NCI-H82 treated with DMSO at 0.1 percent for 48 hours (cell line): ENCODE measurements around the gene MEF2C.
"Not testable (repeated sequence)": the region's sequence is repeated elsewhere in the genome, so short reads cannot be mapped to it uniquely, and the experiment has no call there.

ENCODE experiments used
- DNase-seq: peaks from one replicate; lab custom pipeline; 2025; ENCODE audit not compliant: unreplicated experiment; lab: John Stamatoyannopoulos, UW

Gene MEF2C

DNA sequence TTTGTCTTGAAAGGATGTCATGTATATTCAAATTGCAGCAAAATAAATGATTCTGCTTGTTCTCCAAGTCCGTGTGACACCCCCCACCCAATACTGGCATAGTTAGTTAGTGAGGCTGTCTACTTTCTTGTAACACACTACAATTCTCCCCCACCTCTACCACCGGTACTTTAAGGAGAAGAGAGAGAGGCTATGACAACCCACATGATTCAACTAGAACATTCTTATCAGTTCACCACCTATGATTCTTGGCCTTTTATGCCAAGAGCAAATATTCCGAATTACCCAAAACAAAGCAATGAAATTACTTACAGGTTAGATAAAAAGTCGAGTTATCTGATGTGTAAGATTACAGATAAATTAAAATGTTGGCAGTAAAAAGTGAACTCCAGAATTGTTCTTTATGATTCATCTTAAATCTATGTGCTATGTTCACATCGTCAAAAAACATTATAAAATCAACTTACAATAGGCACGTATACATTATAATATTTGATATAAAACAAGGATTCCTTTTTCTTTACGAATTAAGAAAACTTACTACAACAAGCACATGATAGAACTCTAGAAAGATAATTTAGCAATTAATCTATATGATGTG lies 14.4 kb downstream of the MEF2C start:
- DNase-seq, result no peak

DNA sequence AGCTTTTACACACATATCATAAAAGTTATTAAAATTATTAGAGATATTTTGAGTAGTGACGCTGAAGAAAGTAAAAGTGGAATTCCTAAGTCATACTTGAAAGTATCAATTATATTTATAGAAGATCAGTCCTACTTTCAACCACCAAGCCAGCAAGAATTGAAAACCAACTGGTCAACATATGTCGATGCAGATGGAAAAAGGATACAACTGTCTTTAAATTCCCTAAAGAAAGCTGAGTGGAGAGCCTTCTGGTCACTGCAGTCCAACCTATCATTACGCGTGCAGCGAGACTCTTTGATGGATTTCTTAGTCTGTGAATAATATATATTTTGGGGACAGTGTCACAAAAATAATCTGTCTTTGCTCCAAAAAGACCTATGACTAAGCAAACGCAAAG lies 15.3 kb downstream of the MEF2C start:
- no peak for DNase-seq

DNA sequence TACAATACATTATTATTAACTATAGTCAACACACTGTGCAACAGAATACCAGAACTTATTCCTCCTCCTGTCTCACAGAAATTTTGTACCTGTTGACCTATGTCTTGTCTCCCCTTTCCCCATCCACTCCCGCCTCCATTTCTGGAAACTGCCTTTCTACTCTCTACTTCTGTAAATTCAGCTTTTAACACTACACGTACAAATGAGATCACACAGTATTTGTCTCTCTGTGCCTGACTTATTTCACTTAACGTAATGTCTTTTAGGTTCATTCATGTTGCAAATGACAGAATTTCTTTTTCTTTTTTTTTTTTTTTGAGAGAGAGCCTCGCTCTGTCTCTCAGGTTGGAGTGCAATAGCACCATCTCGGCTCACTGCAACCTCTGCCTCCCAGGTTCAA lies 19.5 kb downstream of the MEF2C start:
- no peak for DNase-seq

GRCh38 chr5:88862547-88863175 lies 20.3 kb downstream of the MEF2C start:
- no peak for DNase-seq

GRCh38 chr5:88861231-88861630 lies 21.8 kb downstream of the MEF2C start:
- DNase-seq, result no peak

DNA sequence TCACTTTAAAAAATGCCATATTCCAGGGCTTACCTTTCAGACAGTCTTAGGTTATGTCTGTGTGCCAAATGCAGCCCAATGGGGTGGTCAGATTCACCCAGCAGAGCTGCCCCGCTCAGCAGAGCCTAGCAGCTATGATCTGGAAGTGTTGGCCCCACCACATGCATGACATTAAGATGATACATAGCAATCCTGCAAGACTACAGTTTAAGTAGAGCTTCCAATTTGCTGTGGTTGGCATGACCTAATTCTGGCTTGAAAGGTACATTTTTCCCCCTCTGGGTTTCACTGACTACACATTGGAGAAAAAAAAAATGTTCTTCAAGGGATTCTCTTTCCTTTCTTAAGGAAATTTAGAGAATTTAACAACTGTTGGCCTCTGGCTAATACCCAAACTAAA lies 22.5 kb downstream of the MEF2C start:
- no peak for DNase-seq

GRCh38 chr5:88858392-88858791 lies 24.6 kb downstream of the MEF2C start:
- no peak for DNase-seq

- not testable (repeated sequence) for DNase-seq
These were observed 26.6 kb downstream of the MEF2C start for GRCh38 chr5:88856381-88856780.

GRCh38 chr5:88854769-88855168 lies 28.2 kb downstream of the MEF2C start:
- no peak for DNase-seq

DNA sequence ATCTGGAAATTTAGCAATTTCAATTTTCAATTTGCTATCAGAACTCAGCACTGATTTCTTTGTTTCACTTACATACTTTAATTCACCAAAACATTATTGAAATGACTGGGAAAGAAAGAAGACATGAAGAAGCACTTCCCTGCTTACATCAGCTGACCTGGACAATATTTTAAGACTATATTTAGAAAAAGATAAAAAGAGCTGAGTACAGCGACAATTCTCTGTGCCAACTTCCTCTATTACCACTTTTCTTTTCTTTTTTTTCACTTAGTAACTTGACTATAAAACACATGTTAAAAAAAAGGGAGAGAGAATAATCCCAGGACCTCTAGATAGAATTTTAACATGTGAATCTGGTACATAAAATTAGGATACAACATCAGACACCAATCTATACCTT lies 35.6 kb downstream of the MEF2C start:
- no peak for DNase-seq

DNA sequence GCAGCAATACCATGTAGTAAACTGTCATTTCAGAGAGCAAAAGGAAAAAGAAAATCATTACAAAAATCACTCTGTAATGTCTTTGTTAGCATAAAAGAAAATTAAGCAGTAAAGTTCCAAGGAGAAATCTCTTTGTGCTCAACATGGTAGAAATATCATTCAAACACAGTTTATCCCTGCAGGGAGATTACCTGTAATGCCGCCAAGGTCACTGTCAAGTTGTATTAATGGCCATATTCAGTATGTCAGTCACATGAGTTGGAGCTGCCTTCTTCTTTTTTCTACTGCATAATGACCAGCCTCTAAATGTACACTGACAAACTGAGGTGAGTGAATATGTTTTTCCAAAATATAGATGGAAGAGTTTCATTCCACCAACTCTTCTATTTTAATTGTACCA lies 36.5 kb downstream of the MEF2C start:
- DNase-seq, result no peak

- DNase-seq, result no peak
These were observed 37.8 kb downstream of the MEF2C start for GRCh38 chr5:88845081-88845697.

DNA sequence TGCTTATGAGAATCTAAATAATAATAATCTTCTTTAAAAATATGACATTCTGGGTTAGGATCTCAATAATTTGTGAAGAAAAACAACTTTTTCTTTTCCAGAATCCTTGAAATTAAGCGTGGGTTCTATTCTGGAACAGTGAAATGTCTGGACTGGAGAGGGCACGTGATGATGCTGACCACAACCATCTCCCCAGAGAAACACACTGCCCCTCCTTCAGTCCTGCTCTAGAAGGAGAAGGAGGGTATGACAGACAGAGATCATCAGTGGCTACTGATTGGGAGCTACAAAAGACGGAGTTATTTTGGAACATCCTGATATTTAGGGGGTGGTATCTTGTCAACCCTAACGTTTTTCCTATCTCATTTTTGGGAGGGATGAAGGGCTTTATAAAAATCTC lies 40.2 kb downstream of the MEF2C start:
- no peak for DNase-seq

- no peak for DNase-seq
These were observed 41.8 kb downstream of the MEF2C start for GRCh38 chr5:88841212-88841611.

- no peak for DNase-seq
These were observed 42.5 kb downstream of the MEF2C start for GRCh38 chr5:88840495-88840894.

GRCh38 chr5:88839238-88839637 lies 43.7 kb downstream of the MEF2C start:
- DNase-seq, result no peak

- DNase-seq, result no peak
These were observed 44.5 kb downstream of the MEF2C start for GRCh38 chr5:88838500-88838899.

- no peak for DNase-seq
These were observed 45.2 kb downstream of the MEF2C start for GRCh38 chr5:88837817-88838216.

DNA sequence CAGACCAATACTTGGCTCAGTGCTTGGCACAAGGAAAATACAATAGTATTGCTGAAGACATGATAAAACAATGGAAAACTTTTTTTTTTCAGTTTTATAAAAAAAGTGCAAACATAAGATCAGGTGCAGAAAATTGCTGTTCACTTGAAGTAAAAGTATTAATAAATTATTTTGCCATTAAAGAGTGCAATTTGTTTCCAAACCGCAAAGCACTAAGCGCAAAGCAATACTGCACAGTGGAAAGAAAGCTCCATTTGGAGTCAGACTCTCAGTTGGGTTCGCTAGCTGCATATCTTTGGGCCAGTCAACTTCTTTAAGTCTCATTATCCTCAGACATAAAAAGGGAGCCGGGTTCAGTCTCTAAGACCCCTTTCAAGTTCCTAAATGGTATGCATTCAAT lies 45.8 kb downstream of the MEF2C start:
- DNase-seq, result no peak

GRCh38 chr5:88836195-88836838 lies 46.7 kb downstream of the MEF2C start:
- DNase-seq, result no peak

- DNase-seq, result no peak
These were observed 48.5 kb downstream of the MEF2C start for GRCh38 chr5:88834499-88834898.

- no peak for DNase-seq
These were observed 48.9 kb downstream of the MEF2C start for GRCh38 chr5:88834131-88834462.
